SK-N-SH treated with all-trans-retinoic acid at 6 μM for 48 hours (cell line): Measurements from ENCODE around the gene PEX5L.

Source experiments
- ATAC-seq: fragments of 200-7000 bp; cut with Tn5 transposase; 3 replicates; pipeline ENCODE4 v1.9.1; 2020; ENCODE audit warnings: mild to moderate bottlenecking, moderate library complexity
- ARNTL ChIP-seq: fragments of 450-650 bp; formaldehyde crosslinking; IDR thresholded peaks from 2 replicates; pipeline ENCODE4 v1.5.0; 2020; ENCODE audit warnings: low read depth, mild to moderate bottlenecking, moderate library complexity, borderline replicate concordance
- BACH2 ChIP-seq: fragments of 250-450 bp; sonication (Bioruptor Pico); IDR thresholded peaks from 2 replicates; pipeline ENCODE4 v1.9.0; 2021; ENCODE audit warnings: mild to moderate bottlenecking, borderline replicate concordance
- CREB5 ChIP-seq: fragments of 250-450 bp; sonication (Bioruptor Pico); IDR thresholded peaks from 2 replicates; pipeline ENCODE4 v1.5.1; 2020; ENCODE audit warnings: low read depth, mild to moderate bottlenecking, moderate library complexity
- ESRRG ChIP-seq: fragments of 250-450 bp; sonication (Bioruptor Pico); IDR thresholded peaks from 2 replicates; pipeline ENCODE4 v1.6.1; 2021; ENCODE audit warnings: mild to moderate bottlenecking
- GLIS3 ChIP-seq: fragments of 250-450 bp; sonication (Bioruptor Pico); IDR thresholded peaks from 2 replicates; pipeline ENCODE4 v1.5.0; 2020; ENCODE audit warnings: mild to moderate bottlenecking, moderate library complexity
- OSR1 ChIP-seq: fragments of 250-450 bp; sonication (Bioruptor Pico); IDR thresholded peaks from 2 replicates; pipeline ENCODE4 v1.8.0; 2022; ENCODE audit warnings: moderate library complexity, mild to moderate bottlenecking, inconsistent platforms
- PATZ1 ChIP-seq: fragments of 250-450 bp; sonication (Bioruptor Pico); IDR thresholded peaks from 2 replicates; pipeline ENCODE4 v1.8.0; 2020; ENCODE audit warnings: mild to moderate bottlenecking, moderate library complexity, borderline replicate concordance
- POU6F1 ChIP-seq: fragments of 250-450 bp; sonication (Bioruptor Pico); IDR thresholded peaks from 2 replicates; pipeline ENCODE4 v1.8.0; 2021; ENCODE audit warnings: low read depth, mild to moderate bottlenecking, moderate library complexity, borderline replicate concordance
- PPARA ChIP-seq: fragments of 250-450 bp; sonication (Bioruptor Pico); IDR thresholded peaks from 2 replicates; pipeline ENCODE4 v1.5.0; 2020; ENCODE audit warnings: mild to moderate bottlenecking, borderline replicate concordance
- RARB ChIP-seq: fragments of 250-450 bp; sonication (Bioruptor Pico); IDR thresholded peaks from 2 replicates; pipeline ENCODE4 v1.8.0; 2021; ENCODE audit warnings: mild to moderate bottlenecking, moderate library complexity
- TCF4 ChIP-seq: fragments of 250-450 bp; sonication (Bioruptor Pico); IDR thresholded peaks from 2 replicates; pipeline ENCODE4 v1.8.0; 2021; ENCODE audit warnings: mild to moderate bottlenecking, moderate library complexity, borderline replicate concordance
- TOX ChIP-seq: fragments of 250-450 bp; sonication (Bioruptor Pico); IDR thresholded peaks from 2 replicates; pipeline ENCODE4 v1.8.0; 2021; ENCODE audit warnings: mild to moderate bottlenecking, moderate library complexity, borderline replicate concordance
- TSHZ2 ChIP-seq: fragments of 250-450 bp; sonication (Bioruptor Pico); IDR thresholded peaks from 2 replicates; pipeline ENCODE4 v1.5.0; 2020; ENCODE audit warnings: mild to moderate bottlenecking, moderate library complexity
- ZC3H10 ChIP-seq: fragments of 250-450 bp; sonication (Bioruptor Pico); IDR thresholded peaks from 2 replicates; pipeline ENCODE4 v1.5.1; 2021; ENCODE audit warnings: mild to moderate bottlenecking, moderate library complexity
- ZFP3 ChIP-seq: fragments of 250-450 bp; sonication (Bioruptor Pico); IDR thresholded peaks from 2 replicates; pipeline ENCODE4 v1.5.0; 2020; ENCODE audit warnings: mild to moderate bottlenecking, moderate library complexity
- ZFP30 ChIP-seq: fragments of 450-650 bp; formaldehyde crosslinking; IDR thresholded peaks from 2 replicates; pipeline ENCODE4 v1.5.0; 2022; ENCODE audit warnings: mild to moderate bottlenecking, moderate library complexity
- ZNF565 ChIP-seq: fragments of 450-650 bp; formaldehyde crosslinking; conservative IDR thresholded peaks from 2 replicates; pipeline ENCODE4 v1.5.0; 2020; ENCODE audit warnings: low read depth, mild to moderate bottlenecking, moderate library complexity
- ZNF70 ChIP-seq: fragments of 450-650 bp; formaldehyde crosslinking; IDR thresholded peaks from 2 replicates; pipeline ENCODE4 v1.5.0; 2020; ENCODE audit warnings: mild to moderate bottlenecking, moderate library complexity
- ZNF8 ChIP-seq: fragments of 450-650 bp; formaldehyde crosslinking; IDR thresholded peaks from 2 replicates; pipeline ENCODE4 v1.5.0; 2020; ENCODE audit warnings: mild to moderate bottlenecking, moderate library complexity

The PEX5L gene

GRCh38 chr3:179967622-179968021 lies 69.1 kb downstream of the PEX5L start:
- no peak for TF ChIP-seq OSR1 (CRISPR knock-in tag)
- no peak for TF ChIP-seq GLIS3

GRCh38 chr3:179964890-179965289 lies 71.8 kb downstream of the PEX5L start:
- ATAC-seq = no peak
- TF ChIP-seq TOX (CRISPR knock-in tag) (no peak), ZNF565 (no peak), PATZ1 (CRISPR knock-in tag) (no peak), TCF4 (CRISPR knock-in tag) (no peak), POU6F1 (no peak), ZNF8 (CRISPR knock-in tag) (no peak), RARB (CRISPR knock-in tag) (no peak)

More at GRCh38 chr3:179967622-179968021, 69.1 kb downstream of the PEX5L start:
- no peak for ATAC-seq

- no peak for ATAC-seq
- TF ChIP-seq GLIS3 = no peak
These were observed 73.9 kb downstream of the PEX5L start for GRCh38 chr3:179962629-179963387.

- TF ChIP-seq TSHZ2 (CRISPR knock-in tag) = no peak
- TF ChIP-seq POU6F1 = no peak
- TF ChIP-seq ZNF70 = no peak
- TF ChIP-seq ZFP3 (CRISPR knock-in tag) = no peak
- TF ChIP-seq RARB (CRISPR knock-in tag) = no peak
- TF ChIP-seq ZNF8 (CRISPR knock-in tag) = no peak
- TF ChIP-seq ZC3H10 (CRISPR knock-in tag) = no peak
- no peak for TF ChIP-seq ZFP30 (CRISPR knock-in tag)
- TF ChIP-seq ARNTL = no peak
- no peak for TF ChIP-seq PATZ1 (CRISPR knock-in tag)
- TF ChIP-seq PPARA (CRISPR knock-in tag) = no peak
- no peak for TF ChIP-seq ESRRG (CRISPR knock-in tag)
- no peak for TF ChIP-seq CREB5
- TF ChIP-seq BACH2 (CRISPR knock-in tag) = no peak
- no peak for ATAC-seq
These were observed 75.0 kb downstream of the PEX5L start for GRCh38 chr3:179961703-179962078.
